RWPE2 (cell line): ENCODE results near the gene ACP7.

Experiments
- ATAC-seq: fragments of 200-7000 bp; cut with Tn5 transposase; 3 replicates; pipeline ENCODE4 v1.9.1; 2021; ENCODE audit warnings: low read depth
- DNase-seq: peaks from one replicate; pipeline ENCODE4 v3.0.0-alpha.2; 2020; ENCODE audit warnings: low spot score
- H3K27ac ChIP-seq: fragments of 450-650 bp; 2 replicates; pipeline ENCODE4 v1.5.1; 2017; ENCODE audit warnings: mild to moderate bottlenecking; ENCODE audit not compliant: poor library complexity, severe bottlenecking
- H3K27me3 ChIP-seq: fragments of 250-450 bp; sonication (Bioruptor Pico); 2 replicates; pipeline ENCODE4 v1.5.1; 2021; ENCODE audit warnings: mild to moderate bottlenecking, moderate library complexity; ENCODE audit not compliant: insufficient read depth, poor library complexity, severe bottlenecking
- H3K36me3 ChIP-seq: fragments of 250-450 bp; sonication (Bioruptor Pico); 2 replicates; pipeline ENCODE4 v1.5.1; 2020; ENCODE audit warnings: low read depth, mild to moderate bottlenecking, moderate library complexity
- H3K4me1 ChIP-seq: fragments of 250-450 bp; sonication (Bioruptor Pico); 2 replicates; pipeline ENCODE4 v1.5.1; 2021; ENCODE audit warnings: mild to moderate bottlenecking, moderate library complexity; ENCODE audit not compliant: insufficient read depth, poor library complexity, severe bottlenecking
- H3K4me3 ChIP-seq: fragments of 250-450 bp; sonication (Bioruptor Pico); 2 replicates; pipeline ENCODE4 v1.5.1; 2021; ENCODE audit warnings: mild to moderate bottlenecking, moderate library complexity; ENCODE audit not compliant: severe bottlenecking
- H3K9me3 ChIP-seq: fragments of 250-450 bp; sonication (Bioruptor Pico); 2 replicates; pipeline ENCODE4 v1.5.1; 2021; ENCODE audit warnings: mild to moderate bottlenecking, moderate library complexity; ENCODE audit not compliant: severe bottlenecking
- CTCF ChIP-seq: fragments of 450-650 bp; IDR thresholded peaks from one replicate; pipeline ENCODE4 v1.5.1; 2017; ENCODE audit warnings: mild to moderate bottlenecking, moderate library complexity; ENCODE audit not compliant: poor library complexity, severe bottlenecking

The ACP7 gene

GRCh38 chr19:39148939-39149529 is 64.9 kb downstream of the ACP7 start:
- Histone ChIP-seq H3K9me3 (no peaks in the 10 kb centered on the region), H3K27ac (no peak overlapping the region), H3K4me3 (no peak overlapping the region), H3K36me3 (no peaks in the 10 kb centered on the region), H3K27me3 (no peaks in the 10 kb centered on the region), H3K4me1 (peaks cover under 1% of the 10 kb centered on the region)
- DNase-seq (no peak), ATAC-seq (no peak)
- no peak for TF ChIP-seq CTCF

DNA sequence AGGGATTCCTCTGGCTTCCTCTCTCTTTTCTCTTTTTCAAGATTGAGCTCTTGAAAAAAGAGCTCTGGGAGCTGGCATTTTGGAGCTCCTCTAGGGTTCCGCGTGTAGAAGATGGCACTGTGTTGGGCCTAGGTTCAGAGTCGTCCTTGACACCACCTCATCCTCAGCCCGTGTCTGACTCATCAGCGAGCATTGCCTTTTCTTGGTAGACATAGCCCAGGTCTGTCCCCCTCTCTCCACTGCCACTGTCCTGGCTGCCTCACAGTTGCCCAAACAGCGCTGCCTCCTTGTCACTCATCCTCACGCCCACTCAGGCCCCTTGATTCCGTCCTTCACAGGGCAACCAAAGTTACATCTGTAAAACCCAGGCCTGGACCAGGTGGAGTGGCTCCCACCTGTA is 66.1 kb downstream of the ACP7 start:
- no peak for ATAC-seq
- no peak for DNase-seq
- TF ChIP-seq CTCF, result no peak
- H3K27ac ChIP-seq, result no peak overlapping the region
- peaks cover 13% of the 10 kb centered on the region for H3K4me1 ChIP-seq
- no peaks in the 10 kb centered on the region for H3K9me3 ChIP-seq
- H3K36me3 ChIP-seq, result no peaks in the 10 kb centered on the region
- H3K4me3 ChIP-seq, result no peak overlapping the region
- no peaks in the 10 kb centered on the region for H3K27me3 ChIP-seq

GRCh38 chr19:39150807-39151600 is 66.8 kb downstream of the ACP7 start:
- no peaks in the 10 kb centered on the region for H3K36me3 ChIP-seq
- peaks cover 14% of the 10 kb centered on the region for H3K4me1 ChIP-seq
- H3K4me3 ChIP-seq, result no peak overlapping the region
- TF ChIP-seq CTCF, result no peak
- no peak overlapping the region for H3K27ac ChIP-seq
- H3K27me3 ChIP-seq, result no peaks in the 10 kb centered on the region
- no peaks in the 10 kb centered on the region for H3K9me3 ChIP-seq
- DNase-seq (no peak), ATAC-seq (no peak)

DNA sequence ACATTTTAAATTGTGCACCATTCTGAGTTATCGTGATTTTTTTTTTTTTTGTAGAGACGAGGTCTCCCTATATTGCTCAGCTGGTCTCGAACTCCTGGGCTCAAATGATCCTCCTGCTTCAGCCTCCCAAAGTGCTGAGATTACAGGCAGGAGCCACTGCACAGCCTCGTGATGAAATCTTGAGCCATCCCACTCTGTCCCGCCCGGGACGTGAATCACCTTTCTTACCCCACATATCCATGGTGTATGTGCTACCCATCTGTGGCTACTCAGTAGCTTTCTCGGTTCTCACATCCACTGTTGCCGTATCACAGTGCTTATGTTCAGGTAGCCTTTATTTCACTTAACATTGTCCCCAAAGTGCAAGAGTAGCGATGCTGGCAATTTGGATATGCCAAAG is 67.9 kb downstream of the ACP7 start:
- H3K4me1 ChIP-seq, result peaks cover 17% of the 10 kb centered on the region
- no peak overlapping the region for H3K4me3 ChIP-seq
- H3K36me3 ChIP-seq, result no peaks in the 10 kb centered on the region
- ATAC-seq (0 out of 3 replicates have a peak, but pooled peaks have one; percentile 19), DNase-seq (no peak)
- no peaks in the 10 kb centered on the region for H3K9me3 ChIP-seq
- no peak overlapping the region for H3K27ac ChIP-seq
- no peak for TF ChIP-seq CTCF
- H3K27me3 ChIP-seq, result no peaks in the 10 kb centered on the region

DNA sequence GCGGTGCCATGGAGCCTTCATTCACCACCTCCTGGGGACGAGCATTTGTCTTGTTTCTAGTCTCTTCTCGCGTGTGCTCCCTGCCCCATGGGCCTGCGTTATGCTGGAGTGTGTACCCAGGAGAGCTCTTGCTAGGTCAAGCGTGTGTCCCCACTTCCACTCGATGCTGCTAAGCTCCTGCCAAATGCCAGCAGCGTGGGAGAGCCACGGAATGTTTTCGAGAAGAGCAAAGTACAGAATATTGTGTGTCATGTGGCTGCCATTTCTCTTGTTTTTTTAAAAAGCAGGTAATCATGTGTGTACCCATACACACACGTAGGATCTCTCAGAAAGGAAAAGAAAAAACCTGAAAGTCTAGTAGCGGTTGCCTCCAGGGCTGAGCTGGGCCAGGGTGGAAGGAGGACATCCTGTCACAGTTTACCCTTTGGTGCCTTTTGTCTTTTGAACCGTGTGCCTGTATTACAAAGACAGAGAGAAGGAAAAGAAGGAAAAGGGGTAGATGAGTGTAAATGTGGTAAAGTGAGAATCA is 70.0 kb downstream of the ACP7 start:
- Histone ChIP-seq H3K27ac (peak overlapping the region; percentile 32), H3K36me3 (no peaks in the 10 kb centered on the region), H3K9me3 (no peaks in the 10 kb centered on the region), H3K27me3 (no peaks in the 10 kb centered on the region), H3K4me1 (peaks cover 17% of the 10 kb centered on the region), H3K4me3 (no peak overlapping the region)
- no peak for DNase-seq
- TF ChIP-seq CTCF, result no peak
- ATAC-seq, result no peak
